ENCODE data around the gene A3GALT2. TPM values are rescaled to one million over a fixed set of nuclear protein-coding genes. Genes with fewer than 3 reads are reported as not detected.

Gene A3GALT2
- total and polyA plus RNA-seq, 9 of the 15 experiments (the other 6 are each of a cell fraction or from before 2014, with no cell fraction given), result not detected

GRCh38 chr1:33349778-33350610, 29.1 kb upstream of the A3GALT2 start (continued):
- peak; percentile 92 for TF ChIP-seq EP400 (IDR thresholded peaks at IDR 0.05)
- TF ChIP-seq ZNF165 (CRISPR knock-in tag; IDR thresholded peaks at IDR 0.05; ENCODE audit: borderline replicate concordance), result peak; percentile 83; the same call in 1 of the 2 replicates
- TF ChIP-seq ZNF316 (IDR thresholded peaks at IDR 0.05), result no peak
- TF ChIP-seq FOXA3 (CRISPR knock-in tag; conservative IDR thresholded peaks at IDR 0.05 in 1 of 2, IDR thresholded peaks at IDR 0.05 in 1 of 2), result no peak; a peak in 1 of 4 replicates
- TF ChIP-seq YY1 (IDR thresholded peaks at IDR 0.05; ENCODE audit: borderline replicate concordance in 1 of 3, control insufficient read depth in 1 of 3, extremely low read depth in 1 of 3, insufficient read depth in 3 of 3, insufficient read length in 1 of 3, insufficient replicate concordance in 2 of 3, low read depth in 1 of 3, low read length in 2 of 3), result peak in 2 of 3 experiments; percentile 66 to 74
- no peak for TF ChIP-seq JUNB (CRISPR knock-in tag; conservative IDR thresholded peaks at IDR 0.05)
- peak; percentile 82; the same call in 1 of the 2 replicates for TF ChIP-seq ZC3H4 (CRISPR knock-in tag; IDR thresholded peaks at IDR 0.05; ENCODE audit: borderline replicate concordance)
- no peak for TF ChIP-seq ARHGAP35 (IDR thresholded peaks at IDR 0.05; ENCODE audit: partially characterized antibody)
- TF ChIP-seq MITF (IDR thresholded peaks at IDR 0.05), result peak; percentile 11; the same call in 1 of the 2 replicates
- TF ChIP-seq ZNF551 (CRISPR knock-in tag; IDR thresholded peaks at IDR 0.05), result no peak
- no peak for TF ChIP-seq SIX5 (IDR thresholded peaks at IDR 0.05; ENCODE audit: borderline replicate concordance in 1 of 2, insufficient read depth in 1 of 2, low read depth in 1 of 2, low read length in 2 of 2)
- peak; percentile 72; the same call in 1 of the 2 replicates for TF ChIP-seq ZBTB2 (IDR thresholded peaks at IDR 0.05)
- peak; percentile 57 for TF ChIP-seq ESRRA (IDR thresholded peaks at IDR 0.05; ENCODE audit: borderline replicate concordance, low read depth)
- TF ChIP-seq CREB5 (CRISPR knock-in tag; IDR thresholded peaks at IDR 0.05), result no peak
- TF ChIP-seq KLF6 (CRISPR knock-in tag; IDR thresholded peaks at IDR 0.05; ENCODE audit: borderline replicate concordance), result 0 out of 2 replicates have a peak, but pooled peaks have one; percentile 10
- TF ChIP-seq HDAC2 (IDR thresholded peaks at IDR 0.05), result peak; percentile 81
- no peak for TF ChIP-seq ELK3 (CRISPR knock-in tag; IDR thresholded peaks at IDR 0.05)
- TF ChIP-seq SRSF9 (IDR thresholded peaks at IDR 0.05; ENCODE audit: borderline replicate concordance, low read depth, low read length), result no peak
- TF ChIP-seq ZFPM2 (CRISPR knock-in tag; IDR thresholded peaks at IDR 0.05), result 0 out of 2 replicates have a peak, but pooled peaks have one; percentile 79
- no peak for TF ChIP-seq BRF1 (IDR thresholded peaks at IDR 0.05; ENCODE audit: borderline replicate concordance, extremely low read depth, insufficient read length)
- peak; percentile 21 for TF ChIP-seq CBX1 (IDR thresholded peaks at IDR 0.05; ENCODE audit: low read depth)
